Fibroblast of upper back skin (primary cell): ENCODE data around the gene AK3.

Experiments used
- DNase-seq: peaks from one replicate; pipeline ENCODE4 v3.0.0-alpha.2; 2013

AK3 gene

DNA sequence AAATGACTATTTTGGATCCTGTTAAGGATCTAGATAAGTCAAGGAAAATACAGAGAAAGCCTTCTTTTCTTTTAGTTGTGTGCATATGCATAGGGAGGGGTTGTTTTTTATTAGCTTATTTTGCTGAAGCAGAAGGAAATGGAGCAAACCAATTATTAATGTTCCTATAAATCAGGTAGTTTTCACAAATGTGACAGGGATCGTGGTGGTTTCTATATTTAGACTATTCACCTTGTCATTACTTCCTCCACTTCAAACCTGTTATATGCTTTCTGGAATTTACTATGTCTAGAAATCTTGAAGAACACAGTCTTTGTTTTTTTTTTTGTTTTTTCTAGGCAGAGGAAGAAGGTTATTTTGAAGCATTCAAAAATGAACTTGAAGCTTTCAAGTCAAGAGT is 39.5 kb downstream of the AK3 start:
- DNase-seq = no peak

DNA sequence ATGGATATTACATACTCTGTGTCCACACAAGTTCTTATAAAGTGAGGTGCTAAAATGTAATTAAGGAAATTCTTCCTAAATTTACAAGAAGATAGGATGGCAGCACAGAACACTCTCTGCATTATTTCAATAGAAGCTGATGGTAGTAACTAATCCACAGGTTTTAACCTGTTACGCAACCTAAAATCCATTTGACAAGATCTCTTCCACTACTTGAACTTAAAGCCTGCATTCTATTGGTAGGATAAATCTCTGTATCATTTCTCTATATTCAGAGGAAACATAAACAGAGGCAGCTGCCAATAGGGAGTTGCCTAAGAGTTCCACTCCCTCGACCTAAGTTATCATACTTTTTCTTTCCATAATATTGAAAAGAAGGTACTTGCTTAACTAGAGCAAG is 40.1 kb downstream of the AK3 start:
- DNase-seq = no peak

GRCh38 chr9:4700091-4700490 is 40.9 kb downstream of the AK3 start:
- no peak for DNase-seq

DNA sequence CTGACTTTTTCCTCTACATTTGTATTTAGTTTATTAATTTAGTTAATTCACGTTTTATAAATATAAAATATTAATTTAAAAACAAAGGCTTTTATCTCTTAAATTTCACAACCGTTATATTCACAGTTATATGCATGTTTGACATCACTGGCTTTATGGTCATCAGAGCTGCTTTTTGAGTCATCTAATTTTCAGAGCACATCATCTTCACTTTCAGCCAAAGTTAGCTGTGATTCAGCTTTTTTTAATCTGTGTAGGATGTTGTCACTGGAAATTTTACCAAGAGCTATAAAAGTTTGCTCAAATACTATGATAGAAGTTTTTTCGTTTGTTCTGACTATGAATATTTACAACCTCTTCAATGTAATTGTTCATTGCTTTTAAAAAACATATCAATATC is 49.2 kb downstream of the AK3 start:
- peak; percentile 45 for DNase-seq

GRCh38 chr9:4690144-4690543 is 50.9 kb downstream of the AK3 start:
- no peak for DNase-seq

- DNase-seq = no peak
These were observed 51.3 kb downstream of the AK3 start for GRCh38 chr9:4689687-4690104.

DNA sequence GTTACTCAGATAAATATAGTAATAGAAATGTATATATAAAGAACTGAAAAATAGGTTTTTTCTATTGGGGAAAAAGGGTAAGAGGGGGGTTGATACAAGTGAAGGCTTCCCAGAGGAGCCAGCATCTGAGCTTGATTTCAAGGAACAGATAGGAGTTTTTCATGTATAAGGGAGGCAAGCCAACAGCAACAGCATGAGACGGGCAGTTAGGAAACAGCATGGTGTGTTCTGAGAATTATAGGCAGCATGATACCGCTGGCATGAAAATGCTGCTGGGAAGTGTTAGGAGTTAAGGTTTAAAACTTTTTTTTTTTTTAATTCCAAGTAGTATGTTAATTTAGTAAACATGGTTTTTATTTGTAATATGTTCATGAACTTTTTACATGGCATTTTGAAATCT is 52.0 kb downstream of the AK3 start:
- DNase-seq = no peak

GRCh38 chr9:4686584-4686983 is 54.4 kb downstream of the AK3 start:
- no peak for DNase-seq

DNA sequence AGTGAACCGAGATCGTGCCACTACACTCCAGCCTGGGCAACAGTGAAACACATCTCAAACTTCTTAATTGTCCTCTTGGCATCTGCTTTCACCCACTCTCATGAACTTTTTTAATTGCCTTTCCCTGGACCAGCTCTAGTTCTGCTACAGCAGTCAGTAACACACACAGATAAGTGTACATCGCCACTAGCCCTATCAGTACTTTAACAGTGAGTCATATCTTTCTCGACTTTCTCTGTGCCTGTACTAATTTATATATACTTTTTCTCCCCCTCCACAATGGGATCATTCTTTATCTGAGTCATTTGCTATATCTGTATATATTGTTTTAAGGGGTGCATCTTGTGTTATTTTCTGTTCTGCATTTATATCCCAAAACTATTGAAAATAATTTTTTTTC is 54.9 kb downstream of the AK3 start:
- DNase-seq = no peak

DNA sequence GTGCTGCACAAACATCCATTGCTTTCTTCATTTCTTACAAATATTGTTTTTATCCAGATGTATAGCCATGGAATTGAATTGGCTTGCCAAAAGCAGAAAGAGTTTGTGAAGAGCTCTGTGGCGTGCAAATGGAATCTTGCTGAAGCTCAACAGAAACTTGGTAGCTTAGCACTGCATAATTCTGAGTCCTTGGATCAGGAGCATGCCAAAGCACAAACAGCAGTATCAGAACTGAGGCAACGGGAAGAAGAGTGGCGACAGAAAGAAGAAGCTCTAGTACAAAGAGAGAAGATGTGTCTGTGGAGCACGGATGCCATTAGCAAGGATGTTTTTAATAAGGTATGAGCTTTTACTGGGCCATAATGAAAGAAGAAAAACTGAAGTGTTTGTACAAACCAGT is 56.2 kb downstream of the AK3 start:
- no peak for DNase-seq

DNA sequence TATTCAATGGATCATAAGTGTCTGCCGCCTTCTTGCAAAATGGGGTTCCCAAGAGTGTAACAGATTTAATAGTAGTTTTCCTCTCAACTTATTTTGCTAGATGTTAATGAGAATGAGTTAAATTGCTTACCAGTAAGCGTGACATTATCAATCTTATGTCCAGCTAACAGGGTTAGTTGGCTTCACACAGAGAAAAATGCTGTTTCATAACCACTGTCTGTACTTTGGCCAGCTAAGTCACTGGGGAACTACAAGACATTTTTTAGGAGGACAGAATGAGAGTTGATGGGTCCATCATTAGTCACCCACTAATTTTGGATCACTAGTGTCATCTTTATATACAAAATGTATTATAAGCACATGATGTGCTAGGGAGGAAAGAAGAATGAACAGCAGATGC is 60.3 kb downstream of the AK3 start:
- DNase-seq = no peak

- no peak for DNase-seq
These were observed 60.9 kb downstream of the AK3 start for GRCh38 chr9:4680173-4680525.

DNA sequence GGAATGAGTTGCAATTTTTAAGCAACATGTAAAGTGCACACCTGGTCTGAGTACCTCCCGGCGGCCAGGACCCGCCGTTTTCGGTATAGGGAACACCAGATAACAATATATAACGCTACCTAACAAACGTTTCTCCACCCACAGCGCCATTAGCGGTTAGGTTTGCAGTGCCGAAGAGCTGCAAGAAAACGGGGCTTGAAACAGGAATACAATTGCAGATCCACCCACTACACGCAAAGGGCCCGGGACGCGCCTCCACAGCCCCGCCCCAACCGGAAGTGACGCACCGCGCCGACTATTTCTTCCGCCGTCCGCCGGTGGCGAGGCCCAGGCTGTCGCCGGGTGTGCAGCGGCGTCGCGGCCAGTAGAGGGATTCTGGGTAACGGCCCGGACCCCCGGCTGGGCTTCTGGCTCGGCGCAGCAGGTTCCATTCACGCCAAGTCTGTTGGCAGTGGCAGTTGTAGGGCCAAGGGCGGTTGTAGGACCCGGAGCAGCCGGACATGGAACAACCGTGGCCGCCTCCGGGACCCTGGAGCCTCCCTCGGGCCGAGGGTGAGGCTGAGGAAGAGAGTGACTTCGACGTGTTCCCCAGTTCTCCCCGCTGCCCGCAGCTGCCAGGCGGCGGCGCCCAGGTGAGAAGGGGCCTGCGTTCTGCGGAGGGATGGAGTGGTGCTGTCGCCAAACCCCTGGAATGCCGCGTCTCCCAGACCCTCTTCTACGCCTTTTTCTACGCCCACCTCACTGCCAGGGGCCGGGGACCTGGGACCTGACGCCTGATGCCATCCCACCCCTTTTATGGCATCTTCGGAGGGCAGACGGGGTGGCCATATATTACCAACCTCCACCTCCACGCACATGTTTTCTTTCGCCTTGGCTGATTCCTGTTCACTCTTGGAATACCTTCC is 61.5 kb downstream of the AK3 start, which contains the start of gene CDC37L1:
Gene CDC37L1 (plus strand): TSS at position 302 of the 905 bp plus-strand sequence. CDS start 199 bp downstream, at position 501.
- DNase-seq = peak; percentile 95

- DNase-seq = no peak
These were observed 62.2 kb downstream of the AK3 start for GRCh38 chr9:4678679-4679267.

DNA sequence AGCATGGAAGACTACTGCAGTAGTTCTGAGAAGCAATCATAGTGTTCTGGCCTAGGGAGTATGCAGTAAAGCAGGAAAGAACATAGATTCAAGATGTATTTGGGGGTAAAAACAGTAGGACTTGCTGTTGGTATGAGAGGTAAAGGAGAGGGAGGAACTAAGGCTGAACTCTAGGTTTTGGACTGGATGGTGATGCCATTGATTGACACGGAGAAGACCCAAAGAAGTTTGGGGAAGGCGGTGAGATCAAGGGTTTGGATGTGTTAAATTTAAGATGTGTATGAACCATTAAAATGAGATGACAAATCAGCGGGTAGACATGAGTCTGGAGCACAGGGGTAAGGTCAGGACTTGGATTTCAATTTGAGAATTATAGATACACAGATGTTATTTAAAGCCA is 63.6 kb downstream of the AK3 start:
- no peak for DNase-seq

- DNase-seq = peak; percentile 92
These were observed 66.2 kb downstream of the AK3 start for GRCh38 chr9:4674783-4675182.

DNA sequence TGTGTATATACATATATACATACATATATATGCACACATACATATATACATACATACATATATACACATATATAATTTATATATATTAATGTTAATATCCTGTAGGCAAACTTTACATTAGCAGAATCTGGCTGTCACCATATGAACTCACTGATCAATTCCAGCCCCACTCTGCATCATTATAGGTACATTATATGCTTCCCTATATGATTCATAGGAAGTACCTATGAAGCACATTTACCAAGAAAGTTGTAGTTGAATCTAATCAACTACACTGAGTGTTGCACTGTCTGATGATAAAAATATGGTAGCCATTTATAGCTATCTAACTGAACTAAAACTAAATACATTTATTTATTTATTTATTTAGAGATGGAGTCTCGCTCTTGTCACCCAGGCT is 69.3 kb downstream of the AK3 start:
- DNase-seq = no peak

- no peak for DNase-seq
These were observed 70.4 kb downstream of the AK3 start for GRCh38 chr9:4670591-4670990.

DNA sequence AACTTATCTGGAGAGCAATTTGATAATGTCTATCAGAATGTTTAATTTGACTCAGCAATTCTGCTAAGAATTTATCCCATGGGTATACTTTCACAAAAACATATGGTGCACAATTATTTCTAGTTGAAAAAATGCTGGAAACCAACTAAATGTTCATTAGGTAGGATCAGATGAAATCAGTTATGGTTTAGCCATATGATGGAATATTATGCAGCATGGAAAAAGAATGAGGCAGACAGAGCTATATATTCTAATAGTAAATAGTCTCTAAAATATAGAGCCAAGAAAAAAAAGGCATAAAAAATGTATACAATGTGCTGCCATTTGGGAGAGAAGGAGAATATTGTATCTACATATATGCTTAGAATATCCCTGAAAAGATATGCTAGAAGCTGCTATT is 71.1 kb downstream of the AK3 start:
- DNase-seq = no peak

GRCh38 chr9:4668604-4669003 is 72.4 kb downstream of the AK3 start:
- DNase-seq = no peak

GRCh38 chr9:4667681-4668080 is 73.3 kb downstream of the AK3 start:
- DNase-seq = no peak

DNA sequence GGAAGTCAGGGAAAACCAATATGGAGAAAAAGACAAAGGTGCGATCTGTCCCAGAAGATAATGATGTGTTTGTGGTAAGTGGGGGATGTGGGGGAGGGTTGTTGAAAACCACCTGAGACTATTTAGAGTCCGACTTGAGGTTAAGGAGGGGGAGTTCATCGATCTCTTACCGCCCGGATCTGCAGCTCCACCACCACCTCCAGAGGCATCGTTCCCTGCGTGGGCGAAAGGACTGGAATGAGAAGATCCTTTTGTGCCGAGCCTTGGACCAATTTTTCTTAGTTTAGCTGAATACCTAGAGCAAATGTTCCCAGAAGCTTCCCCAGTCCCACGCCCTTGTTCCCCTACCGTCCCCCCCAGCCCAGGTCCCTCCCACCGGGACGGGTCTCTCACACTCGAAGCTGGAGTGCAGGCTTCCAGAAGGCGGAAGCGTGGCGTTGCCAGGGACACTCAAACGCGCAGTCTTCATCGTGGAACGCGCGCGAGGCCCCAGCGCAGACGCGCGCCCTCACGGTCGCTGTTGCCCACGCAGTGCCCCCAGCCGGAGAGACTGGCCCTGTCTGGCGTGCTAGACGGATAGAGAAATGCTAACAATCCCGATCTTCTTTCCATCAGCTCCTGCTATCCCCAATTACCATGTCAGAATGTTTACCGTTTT is 74.8 kb downstream of the AK3 start, which contains the start of gene SPATA6L:
Gene SPATA6L (minus strand): TSS at position 439 of the 658 bp plus-strand sequence. CDS start 230 bp downstream, at position 209.
- DNase-seq = peak; percentile 29

- peak; percentile 28 for DNase-seq
These were observed 75.6 kb downstream of the AK3 start for GRCh38 chr9:4665357-4665756.

GRCh38 chr9:4663956-4664355 is 77.0 kb downstream of the AK3 start:
- DNase-seq = no peak
